Measurements from ENCODE around the gene PACS2.

PACS2 gene

GRCh38 chr14:105388976-105389375, 74.4 kb downstream of the PACS2 start:
- no peak for DNase-seq

GRCh38 chr14:105389534-105389933, 75.0 kb downstream of the PACS2 start:
- peak; percentile 23 for DNase-seq

- DNase-seq = peak; percentile 23
These were observed 75.7 kb downstream of the PACS2 start for GRCh38 chr14:105389976-105390848.

- no peak for DNase-seq
These were observed 76.4 kb downstream of the PACS2 start for GRCh38 chr14:105390849-105391500.

GRCh38 chr14:105391541-105391940, 77.0 kb downstream of the PACS2 start:
- no peak for DNase-seq

- no peak for DNase-seq
These were observed 77.9 kb downstream of the PACS2 start for GRCh38 chr14:105392131-105393090.

- DNase-seq = no peak
These were observed 78.6 kb downstream of the PACS2 start for GRCh38 chr14:105393151-105393550.

GRCh38 chr14:105394714-105395537, 80.4 kb downstream of the PACS2 start:
- DNase-seq = no peak

- no peak for DNase-seq
These were observed 80.9 kb downstream of the PACS2 start for GRCh38 chr14:105395538-105395854.

GRCh38 chr14:105397350-105397931, 82.9 kb downstream of the PACS2 start:
- no peak for DNase-seq

- peak; percentile 85 for DNase-seq
These were observed 83.6 kb downstream of the PACS2 start, which contains the start of gene TEX22 for GRCh38 chr14:105398044-105398725. Gene TEX22, plus strand, starts transcription at chr14:105398538. Its CDS starts 803 bp downstream, at chr14:105399341.

- no peak for DNase-seq
These were observed 84.3 kb downstream of the PACS2 start for GRCh38 chr14:105398726-105399465.

- DNase-seq = no peak
These were observed 84.9 kb downstream of the PACS2 start for GRCh38 chr14:105399466-105399775.

- DNase-seq = no peak
These were observed 85.5 kb downstream of the PACS2 start for GRCh38 chr14:105400016-105400415.

GRCh38 chr14:105401699-105402098, 87.2 kb downstream of the PACS2 start:
- DNase-seq = no peak

- no peak for DNase-seq
These were observed 94.0 kb downstream of the PACS2 start for GRCh38 chr14:105408592-105408991.

- DNase-seq = no peak
These were observed 94.8 kb downstream of the PACS2 start for GRCh38 chr14:105409364-105409763.

- DNase-seq = no peak
These were observed 96.1 kb downstream of the PACS2 start for GRCh38 chr14:105410642-105411016.

- DNase-seq = peak; percentile 19
These were observed 96.7 kb downstream of the PACS2 start for GRCh38 chr14:105411017-105411941.
